CD4-positive, alpha-beta T cell treated with Interleukin-17A for 1 hour (primary cell): Measurements from ENCODE around the gene ICAM1.
A peak's percentile ranks its signal among the peaks of the same experiment; 100 is the strongest.

Experiments used
- DNase-seq: peaks from one replicate; pipeline ENCODE4 v3.0.0-alpha.2; 2020

The ICAM1 gene

DNA sequence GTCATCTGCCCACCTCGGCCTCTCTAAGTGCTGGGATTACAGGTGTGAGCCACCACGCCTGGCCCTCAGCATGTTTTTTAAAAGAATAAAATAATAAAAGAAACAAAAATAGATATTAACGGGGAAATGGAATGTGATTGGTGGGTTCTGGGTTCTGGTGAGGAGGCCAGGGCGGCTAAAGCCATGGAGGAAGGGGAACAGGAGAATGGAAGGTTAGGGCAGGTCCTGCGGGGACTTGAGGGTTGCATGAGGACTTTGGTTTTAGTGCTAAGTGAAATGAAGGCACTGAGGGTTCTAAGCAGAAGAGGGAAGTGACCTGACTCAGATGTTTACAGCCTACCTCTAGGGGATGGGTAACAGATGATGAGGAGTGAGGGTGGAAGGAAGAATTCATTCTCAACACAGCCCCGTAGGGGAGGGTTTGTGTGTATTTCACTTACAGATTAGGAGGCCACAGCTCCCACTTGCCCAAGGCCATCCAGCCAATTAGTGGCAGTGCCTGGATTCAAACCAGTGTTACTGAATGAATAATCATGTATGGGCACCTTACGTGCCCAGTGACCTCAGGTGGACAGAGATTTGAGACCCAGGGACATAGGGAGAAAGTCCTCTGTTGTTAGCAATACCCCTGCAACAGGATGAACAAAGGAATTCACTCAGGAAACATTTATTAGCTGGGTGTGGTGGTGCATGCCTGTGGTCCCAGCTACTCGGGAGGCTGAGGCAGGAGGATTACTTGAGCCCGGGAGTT, 25.6 kb upstream of the ICAM1 start:
- no peak for DNase-seq

DNA sequence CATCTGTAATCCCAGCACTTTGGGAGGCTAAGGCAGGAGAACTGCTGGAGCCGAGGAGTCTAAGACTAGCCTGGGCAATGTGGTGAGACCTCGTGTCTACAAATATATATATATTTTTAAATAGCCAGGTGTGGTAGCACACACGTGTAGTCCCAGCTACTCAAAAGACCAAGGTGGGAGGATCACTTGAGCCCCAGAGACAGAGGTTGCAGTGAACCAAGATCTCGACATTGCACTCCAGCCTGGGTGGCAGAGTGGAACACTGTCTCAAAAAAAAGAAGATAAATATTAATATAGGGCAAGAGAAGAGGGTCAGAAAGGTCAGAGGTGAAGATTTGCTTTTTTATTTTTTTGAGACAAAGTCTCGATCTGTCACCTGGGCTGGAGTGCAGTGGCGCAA, 24.4 kb upstream of the ICAM1 start:
- DNase-seq = no peak

DNA sequence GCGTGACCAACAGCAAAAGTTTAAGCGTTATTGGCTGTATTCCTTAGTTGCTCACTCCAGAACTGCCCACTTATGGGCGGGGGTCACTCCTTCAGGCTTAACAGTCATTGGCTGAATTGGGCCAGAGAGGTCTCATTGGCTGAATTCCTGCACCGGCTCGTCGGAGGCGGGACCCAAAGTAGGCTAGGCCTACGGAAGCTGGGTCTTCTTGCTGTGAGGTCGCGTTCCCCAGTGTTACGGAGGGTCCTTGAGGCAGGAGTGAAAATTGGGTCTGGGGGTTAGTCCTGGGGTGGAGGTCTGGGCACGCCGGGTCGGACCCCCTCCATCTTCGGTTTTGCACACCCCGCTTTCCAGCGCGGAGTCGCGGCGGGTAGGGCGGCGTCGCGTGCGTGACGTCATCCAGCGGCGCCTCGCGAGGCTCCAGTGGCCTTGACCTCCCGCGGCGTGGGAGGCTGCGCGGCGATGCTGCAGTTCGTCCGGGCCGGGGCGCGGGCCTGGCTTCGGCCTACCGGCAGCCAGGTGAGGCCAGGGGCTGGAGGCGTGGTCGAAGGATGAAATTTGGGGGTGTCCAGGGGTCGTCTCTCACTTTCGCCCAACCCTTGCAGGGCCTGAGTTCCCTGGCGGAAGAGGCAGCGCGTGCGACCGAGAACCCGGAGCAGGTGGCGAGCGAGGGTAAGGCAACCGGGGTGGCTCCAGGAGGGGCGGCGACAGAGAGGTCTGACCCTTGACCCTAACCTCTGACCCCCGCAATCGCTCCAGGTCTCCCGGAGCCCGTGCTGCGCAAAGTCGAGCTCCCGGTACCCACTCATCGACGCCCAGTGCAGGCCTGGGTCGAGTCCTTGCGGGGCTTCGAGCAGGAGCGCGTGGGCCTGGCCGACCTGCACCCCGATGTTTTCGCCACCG, 18.9 kb upstream of the ICAM1 start, which contains the start of gene MRPL4:
Gene MRPL4, plus strand, starts transcription at position 423 of the 903 bp plus-strand sequence. Its CDS starts 40 bp downstream, at position 463.
- peak; percentile 98 for DNase-seq

DNA sequence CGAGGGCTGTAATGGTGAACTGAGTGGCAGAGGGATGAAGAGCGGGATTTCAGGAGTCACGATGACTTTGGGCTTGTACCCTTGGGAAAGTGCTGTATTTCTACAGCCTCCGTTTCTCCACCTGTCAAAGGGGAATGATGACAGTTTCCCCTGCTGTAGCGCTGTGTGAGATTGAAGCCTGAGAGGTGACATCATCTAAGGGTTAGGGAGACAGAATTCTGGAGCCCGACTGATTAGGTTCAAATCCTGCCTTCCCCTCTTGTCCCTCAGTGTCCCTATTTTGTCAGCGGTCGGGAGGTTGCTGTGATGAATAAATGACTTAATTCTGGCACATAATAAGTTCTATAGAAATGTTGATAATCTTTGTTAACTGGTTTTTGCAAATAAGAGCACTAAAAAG, 18.2 kb upstream of the ICAM1 start:
- DNase-seq = no peak

DNA sequence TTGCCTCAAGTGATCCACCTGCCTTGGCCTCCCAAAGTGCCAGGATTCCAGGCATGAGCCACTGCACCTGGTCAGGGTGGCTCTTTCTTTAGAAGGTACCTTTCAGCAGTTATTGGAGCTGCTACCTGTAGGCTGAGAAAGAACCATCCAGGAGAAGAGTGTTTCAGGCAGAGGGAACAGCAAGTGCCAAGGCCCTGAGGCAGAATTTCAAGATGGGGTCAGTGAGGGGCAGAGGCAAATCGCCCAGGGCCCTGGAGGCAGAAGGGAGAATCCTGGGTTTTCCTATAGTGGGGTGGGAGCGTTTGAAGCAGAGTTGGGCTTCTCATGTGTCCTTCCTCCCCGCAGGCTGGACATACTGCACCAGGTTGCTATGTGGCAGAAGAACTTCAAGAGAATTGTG, 16.7 kb upstream of the ICAM1 start:
- no peak for DNase-seq

DNA sequence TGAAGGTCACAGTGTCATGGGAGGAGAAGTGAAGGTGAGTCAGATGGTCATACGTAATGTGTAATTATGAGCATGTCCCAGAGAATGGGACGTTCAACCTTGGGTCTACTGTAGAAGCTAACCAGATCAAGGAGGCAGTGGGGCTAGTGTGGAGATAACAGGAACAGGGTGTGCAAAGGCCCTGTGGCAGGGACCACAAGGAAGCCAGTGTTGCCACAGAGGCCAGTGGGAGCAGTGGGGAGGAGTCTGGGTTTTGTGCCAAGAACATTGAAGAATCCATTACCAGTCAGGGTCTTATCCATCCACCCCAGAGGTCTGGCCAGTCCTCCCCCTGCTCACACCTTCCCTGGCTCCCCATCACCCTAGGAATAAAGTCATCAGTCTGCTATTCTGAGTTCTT, 15.6 kb upstream of the ICAM1 start:
- no peak for DNase-seq

DNA sequence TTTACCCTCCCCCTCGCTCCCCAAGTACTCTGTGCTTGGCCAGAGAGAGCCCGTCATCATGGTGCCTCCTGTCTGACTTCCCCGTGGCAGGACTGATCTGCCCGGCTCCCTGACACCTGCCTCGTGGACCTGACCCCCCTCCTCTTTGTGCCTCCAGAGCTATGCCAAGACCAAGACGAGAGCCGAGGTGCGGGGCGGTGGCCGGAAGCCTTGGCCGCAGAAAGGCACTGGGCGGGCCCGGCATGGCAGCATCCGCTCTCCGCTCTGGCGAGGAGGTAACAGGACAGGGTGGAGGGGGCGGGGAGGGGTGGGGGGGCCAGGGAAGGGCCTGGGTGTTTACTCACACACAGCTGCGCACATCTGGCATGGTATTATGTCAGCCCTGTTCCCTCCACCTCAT, 14.4 kb upstream of the ICAM1 start:
- no peak for DNase-seq

DNA sequence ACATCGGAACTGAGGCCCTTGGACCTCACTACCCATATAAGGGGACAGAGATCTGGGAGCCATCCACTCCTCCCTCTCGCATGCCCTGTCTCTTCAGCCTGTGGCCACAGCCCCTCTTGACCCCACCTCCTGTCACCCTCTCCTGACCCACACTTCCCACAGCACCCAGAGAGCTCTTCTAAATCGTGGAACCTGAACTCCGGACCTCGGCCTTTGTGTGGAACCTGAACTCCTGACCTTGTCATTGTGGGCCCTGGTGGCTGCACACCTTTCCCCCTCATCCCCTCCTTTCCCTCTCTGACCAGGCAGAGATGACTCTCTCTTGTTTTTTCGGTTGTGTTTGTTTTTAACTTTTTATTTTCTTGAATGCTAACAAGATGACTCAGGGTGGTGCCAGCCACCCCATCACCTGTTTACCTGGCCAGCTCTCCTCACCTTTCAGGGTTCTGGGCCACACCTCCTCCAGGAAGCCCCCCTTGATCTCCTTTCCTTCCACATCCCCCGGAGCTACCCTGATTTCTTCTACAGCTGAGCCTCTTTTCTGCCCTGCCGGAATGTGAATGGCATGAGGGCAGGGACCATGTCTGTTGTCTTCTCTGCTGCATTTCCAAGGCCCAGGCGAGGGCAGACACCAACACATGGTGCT, 13.8 kb upstream of the ICAM1 start:
- DNase-seq = no peak

DNA sequence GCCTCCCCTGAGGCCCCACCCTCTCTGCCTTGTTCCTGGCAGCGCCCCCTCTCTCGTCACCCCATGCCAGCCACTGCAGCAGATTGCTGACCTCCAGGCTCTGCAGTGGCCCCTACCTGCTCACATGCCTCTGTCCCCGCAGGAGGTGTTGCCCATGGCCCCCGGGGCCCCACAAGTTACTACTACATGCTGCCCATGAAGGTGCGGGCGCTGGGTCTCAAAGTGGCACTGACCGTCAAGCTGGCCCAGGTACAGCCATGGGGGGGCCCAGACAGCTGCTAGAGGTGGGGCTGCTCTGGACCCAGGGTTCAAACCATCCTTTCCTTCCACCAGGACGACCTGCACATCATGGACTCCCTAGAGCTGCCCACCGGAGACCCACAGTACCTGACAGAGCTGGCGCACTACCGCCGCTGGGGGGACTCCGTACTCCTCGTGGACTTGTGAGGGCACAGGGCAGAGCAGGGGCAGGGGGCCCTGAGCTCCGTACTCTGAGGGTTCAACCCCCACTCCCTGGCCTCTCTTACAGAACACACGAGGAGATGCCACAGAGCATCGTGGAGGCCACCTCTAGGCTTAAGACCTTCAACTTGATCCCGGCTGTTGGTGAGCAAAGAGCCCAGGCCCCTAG, 12.7 kb upstream of the ICAM1 start:
- no peak for DNase-seq

DNA sequence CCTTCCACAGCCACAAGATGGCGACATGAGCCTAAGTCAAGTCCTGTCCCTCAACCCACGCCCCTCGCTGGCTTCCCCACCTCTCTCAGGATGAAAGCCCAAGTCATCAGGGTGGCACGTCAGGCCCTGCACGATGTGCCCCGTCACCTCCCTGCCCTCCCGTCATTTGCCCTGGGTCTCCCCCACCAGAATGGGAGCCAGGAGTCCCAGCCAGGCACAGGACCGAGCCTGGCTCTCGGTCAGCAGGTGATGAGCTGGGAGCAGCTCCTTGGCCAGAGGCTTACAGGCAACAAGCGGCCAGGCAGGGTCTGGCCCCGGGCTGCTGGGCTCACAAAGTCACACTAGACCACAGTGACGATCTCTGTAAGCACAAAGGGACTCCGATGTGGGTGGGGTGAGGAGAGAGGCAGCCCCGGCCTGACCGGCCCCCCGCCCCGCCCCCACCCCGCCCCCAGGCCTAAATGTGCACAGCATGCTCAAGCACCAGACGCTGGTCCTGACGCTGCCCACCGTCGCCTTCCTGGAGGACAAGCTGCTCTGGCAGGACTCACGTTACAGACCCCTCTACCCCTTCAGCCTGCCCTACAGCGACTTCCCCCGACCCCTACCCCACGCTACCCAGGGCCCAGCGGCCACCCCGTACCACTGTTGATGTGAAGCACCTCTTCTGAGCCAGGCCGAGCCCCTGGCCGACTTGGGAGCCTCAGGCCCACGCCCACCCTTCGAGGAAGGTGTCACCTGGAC, 11.6 kb upstream of the ICAM1 start:
- peak; percentile 93 for DNase-seq

DNA sequence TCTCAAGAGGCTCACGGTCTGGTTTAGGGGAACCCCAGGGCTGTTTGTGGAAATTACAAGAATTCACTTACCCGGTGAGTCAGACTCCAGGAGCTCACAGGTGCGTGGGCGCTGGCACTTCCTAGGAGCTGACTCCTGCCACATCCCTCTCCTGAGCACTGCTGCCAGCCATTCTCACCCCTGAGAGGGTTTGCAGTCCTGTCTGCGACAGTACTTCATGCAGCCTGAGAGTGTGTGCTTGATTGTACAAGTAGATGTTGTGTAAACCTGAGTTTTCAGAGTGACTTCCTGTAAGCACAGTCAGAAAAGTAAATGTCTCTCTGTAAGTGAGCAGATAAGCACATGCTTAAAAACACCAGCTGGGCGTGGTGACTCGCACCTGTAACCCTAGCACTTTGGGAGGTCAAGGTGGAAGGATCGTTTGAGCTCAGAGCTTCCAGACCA, 10.8 kb upstream of the ICAM1 start:
- no peak for DNase-seq

DNA sequence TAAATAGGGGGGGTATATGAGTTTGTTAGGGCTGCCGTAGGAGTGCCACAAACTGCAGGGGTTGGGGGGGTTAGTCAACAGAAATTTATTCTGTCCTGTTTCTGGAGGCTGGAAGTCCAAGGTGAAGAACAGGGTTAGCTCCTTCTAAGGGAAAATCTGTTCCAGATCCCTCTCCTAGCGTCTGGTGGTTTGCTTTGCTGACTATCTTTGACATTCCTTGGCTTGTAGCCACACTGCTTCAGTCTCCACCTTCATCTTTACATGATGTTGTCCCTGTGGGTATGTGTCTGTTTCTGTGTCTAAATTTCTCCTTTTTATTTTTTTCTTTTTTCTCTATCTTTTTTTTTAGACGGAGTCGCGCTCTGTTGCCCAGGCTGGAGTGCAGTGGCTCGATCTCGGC, 8.1 kb upstream of the ICAM1 start:
- DNase-seq = no peak

DNA sequence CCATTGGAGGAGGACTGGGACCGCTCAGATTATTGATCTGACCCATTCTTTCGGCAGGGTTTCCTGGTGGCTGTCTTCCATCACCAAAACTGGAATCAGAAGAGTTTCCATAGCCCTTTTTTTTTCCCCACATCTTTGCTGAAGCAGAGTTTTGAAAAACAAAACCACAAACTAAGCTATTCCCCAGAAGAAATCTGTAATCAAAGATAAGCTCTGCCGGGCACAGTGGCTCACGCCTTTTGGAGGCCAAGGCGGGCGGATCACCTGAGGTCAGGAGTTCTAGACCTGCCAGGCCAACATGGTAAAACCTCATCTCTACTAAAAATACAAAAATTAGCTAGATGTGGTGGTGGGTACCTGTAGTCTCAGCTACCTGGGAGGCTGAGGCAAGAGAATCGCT, 4.2 kb upstream of the ICAM1 start:
- DNase-seq = no peak

DNA sequence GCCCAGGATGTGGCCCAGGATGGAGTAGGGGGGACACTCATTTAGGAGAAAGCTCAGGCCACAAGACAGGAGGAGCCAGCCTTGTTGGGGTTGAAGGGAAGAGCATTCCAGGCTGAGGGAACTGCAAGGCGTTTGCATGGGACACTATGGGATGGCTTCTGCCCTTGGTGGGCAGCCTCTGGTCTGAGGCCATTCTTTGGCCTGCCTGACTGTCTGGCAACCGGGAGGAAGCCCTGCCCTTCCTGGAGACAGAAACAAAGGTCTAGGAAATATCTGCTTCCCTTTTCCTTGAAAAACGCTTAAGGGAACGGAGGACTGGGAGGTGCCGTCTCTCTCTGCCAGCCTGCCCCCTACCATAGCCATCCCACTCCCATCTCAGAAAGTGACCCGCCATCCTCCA, 2.8 kb upstream of the ICAM1 start:
- no peak for DNase-seq

DNA sequence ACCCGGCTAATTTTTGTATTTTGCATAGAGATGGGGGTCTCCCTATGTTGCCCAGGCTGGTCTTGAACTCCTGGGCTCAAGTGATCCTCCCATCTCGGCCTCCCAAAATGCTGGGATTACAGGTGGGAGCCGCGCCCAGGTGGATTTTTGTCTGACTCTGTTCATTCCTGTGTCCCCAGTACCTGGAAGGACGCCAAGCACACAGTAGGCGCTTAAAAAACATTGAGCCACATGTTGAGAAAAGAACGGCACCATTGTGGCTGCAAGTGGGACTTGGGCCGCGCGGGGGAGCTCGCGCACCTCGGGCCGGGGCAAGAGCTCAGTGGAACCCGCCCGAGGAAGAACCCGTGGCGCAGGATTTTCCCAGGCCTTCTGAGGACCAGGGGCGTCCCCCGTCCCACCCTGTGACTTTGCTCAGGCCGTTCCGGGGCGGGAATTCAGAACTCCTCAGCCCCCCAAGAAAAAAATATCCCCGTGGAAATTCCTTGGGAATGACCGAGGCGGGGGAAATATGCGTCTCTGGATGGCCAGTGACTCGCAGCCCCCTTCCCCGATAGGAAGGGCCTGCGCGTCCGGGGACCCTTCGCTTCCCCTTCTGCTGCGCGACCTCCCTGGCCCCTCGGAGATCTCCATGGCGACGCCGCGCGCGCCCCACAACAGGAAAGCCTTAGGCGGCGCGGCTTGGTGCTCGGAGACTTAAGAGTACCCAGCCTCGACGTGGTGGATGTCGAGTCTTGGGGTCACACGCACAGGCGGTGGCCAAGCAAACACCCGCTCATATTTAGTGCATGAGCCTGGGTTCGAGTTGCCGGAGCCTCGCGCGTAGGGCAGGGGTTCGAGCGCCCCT, 1.4 kb upstream of the ICAM1 start:
- DNase-seq = peak; percentile 91

DNA sequence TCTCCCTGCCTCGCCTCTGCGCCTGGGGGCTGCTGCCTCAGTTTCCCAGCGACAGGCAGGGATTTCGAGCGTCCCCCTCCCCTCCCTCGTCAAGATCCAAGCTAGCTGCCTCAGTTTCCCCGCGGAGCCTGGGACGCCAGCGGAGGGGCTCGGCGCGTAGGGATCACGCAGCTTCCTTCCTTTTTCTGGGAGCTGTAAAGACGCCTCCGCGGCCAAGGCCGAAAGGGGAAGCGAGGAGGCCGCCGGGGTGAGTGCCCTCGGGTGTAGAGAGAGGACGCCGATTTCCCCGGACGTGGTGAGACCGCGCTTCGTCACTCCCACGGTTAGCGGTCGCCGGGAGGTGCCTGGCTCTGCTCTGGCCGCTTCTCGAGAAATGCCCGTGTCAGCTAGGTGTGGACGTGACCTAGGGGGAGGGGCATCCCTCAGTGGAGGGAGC, 722 bp upstream of the ICAM1 start:
- DNase-seq = peak; percentile 82

DNA sequence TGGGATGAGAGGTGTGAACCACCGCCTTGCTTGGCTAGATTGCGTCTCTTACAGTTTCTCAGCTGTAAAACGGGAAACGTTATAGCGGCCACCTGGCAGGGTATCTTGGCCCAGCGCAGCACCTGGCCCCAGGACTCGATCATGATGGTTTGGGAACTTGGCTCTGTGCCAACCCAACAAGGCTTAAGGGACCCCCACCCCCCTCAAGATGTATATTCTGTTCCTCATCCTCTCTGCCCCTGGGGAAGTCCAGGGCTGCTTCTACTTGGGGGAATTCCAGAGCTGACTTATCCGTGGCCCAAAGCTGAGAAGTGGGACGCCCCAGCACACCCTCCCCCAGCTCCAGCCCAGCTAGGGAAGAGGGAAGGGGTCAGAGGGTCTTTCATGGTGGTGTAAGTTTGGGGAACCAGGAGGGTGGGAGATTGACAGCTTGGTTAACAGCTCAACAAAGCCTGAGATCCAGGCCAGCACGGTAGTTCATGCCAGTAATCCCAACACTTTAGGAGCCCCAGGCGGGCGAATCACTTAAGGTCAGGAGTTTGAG, 695 bp downstream of the ICAM1 start:
- peak; percentile 76 for DNase-seq

DNA sequence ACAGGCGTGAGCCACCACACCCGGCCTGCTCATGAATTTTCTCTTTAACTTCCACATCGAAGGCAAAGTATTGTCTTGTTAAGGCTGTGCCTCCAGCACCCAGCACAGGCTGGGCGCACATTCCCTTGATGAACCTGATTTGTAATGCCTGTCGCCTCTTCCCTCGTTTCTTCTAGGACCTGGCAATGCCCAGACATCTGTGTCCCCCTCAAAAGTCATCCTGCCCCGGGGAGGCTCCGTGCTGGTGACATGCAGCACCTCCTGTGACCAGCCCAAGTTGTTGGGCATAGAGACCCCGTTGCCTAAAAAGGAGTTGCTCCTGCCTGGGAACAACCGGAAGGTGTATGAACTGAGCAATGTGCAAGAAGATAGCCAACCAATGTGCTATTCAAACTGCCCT, 3.7 kb downstream of the ICAM1 start:
- no peak for DNase-seq

DNA sequence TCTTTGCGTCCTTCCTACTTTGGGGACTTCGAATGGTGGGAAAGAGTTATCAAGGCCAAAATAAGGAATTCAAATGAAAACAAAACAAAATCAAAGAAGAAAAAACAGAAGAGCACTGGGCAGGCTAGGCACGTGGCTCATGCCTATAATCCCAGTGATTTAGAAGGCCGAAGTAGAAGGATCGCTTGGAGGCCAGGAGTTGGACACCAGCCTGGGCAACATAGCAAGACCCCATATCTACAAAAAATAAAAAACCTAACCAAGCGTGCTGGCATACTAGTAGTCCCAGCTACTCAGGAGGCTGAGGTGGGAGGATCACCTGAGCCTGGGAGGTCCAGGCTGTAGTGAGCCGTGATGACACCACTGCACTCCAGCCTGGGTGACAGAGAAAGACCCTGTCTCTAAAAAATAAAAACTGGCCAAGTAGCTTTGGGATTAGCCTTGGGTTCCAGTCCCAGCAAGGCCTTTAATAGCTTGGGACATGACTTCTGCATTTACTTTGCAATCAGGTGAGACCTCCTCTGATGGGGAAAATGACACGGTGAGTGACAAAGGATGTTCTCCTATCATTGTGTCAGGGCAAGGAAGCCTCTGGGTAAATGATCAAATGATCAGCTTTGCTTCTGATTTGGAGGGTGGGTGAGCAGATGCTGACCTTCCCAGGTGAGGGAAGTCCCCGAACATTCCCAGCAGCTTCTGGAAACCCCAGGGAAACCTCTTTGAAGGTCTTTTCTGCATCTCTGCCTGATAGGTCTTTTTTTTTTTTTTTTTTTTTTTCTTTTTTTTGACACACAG, 7.1 kb downstream of the ICAM1 start:
- no peak for DNase-seq

DNA sequence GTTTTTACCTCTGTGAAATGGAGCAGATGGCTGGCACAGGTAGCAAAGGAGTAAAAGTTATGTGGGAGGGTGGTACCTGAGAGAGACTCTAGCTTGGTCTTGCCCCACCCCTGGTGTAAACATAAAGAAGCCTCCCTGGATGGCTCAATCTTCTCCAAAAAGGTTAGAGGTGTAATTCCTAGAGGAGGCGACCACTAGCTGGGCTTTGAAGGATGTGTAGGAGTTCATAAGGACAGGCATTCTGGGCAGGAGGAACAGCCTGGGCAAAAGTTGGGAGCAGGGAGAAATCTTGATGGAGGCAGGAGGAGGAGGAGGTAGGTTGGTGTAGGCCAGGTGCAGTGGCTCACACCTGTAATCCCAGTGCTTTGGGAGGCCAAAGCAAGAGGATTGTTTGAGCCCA, 8.0 kb downstream of the ICAM1 start:
- no peak for DNase-seq
